Right lobe of liver (tissue), 6 donors: ENCODE measurements around the gene PLA2G7. TPM values are rescaled to one million over a fixed set of nuclear protein-coding genes. Genes with fewer than 3 reads are reported as not detected.

Source experiments
- ATAC-seq, 4 donors: fragments of 200-7000 bp; cut with Tn5 transposase; one replicate each; pipeline ENCODE4 v1.9.1; 2020; ENCODE audit warnings: mild to moderate bottlenecking in 4 of 4, moderate library complexity in 4 of 4
- DNase-seq, 3 donors: peaks; one replicate each; pipeline ENCODE4 v3.0.0-alpha.2; 2020
- H3K27ac ChIP-seq, 3 donors: fragments of 200-600 bp; one replicate each; pipeline ENCODE4 v1.8.0; 2022
- H3K27me3 ChIP-seq, 2 donors: fragments of 200-600 bp; one replicate each; pipeline ENCODE4 v1.8.0; 2022
- H3K36me3 ChIP-seq, 4 donors: fragments of 200-600 bp; sonication (generic) in 1 of 4; one replicate each; pipeline versions ENCODE4 v1.5.1 to v1.8.0; 2017 to 2022; ENCODE audit warnings: control low read depth in 1 of 4
- H3K4me1 ChIP-seq, 4 donors: fragments of 200-600 bp; sonication (generic) in 1 of 4; one replicate each; pipeline versions ENCODE4 v1.5.1 to v1.8.0; 2017 to 2022; ENCODE audit warnings: control low read depth in 1 of 4
- H3K4me3 ChIP-seq, 3 donors: fragments of 200-600 bp; one replicate each; pipeline ENCODE4 v1.8.0; 2022
- H3K9me3 ChIP-seq, 4 donors: fragments of 200-600 bp; sonication (generic) in 1 of 4; one replicate each; pipeline versions ENCODE4 v1.5.1 to v1.8.0; 2017 to 2022; ENCODE audit warnings: control low read depth in 1 of 4
- POLR2A ChIP-seq: fragments of 450-650 bp; IDR thresholded peaks from one replicate; pipeline ENCODE4 v1.6.1; 2017; ENCODE audit warnings: antibody characterized with exemption, mild to moderate bottlenecking
- WGBS: methylation state at CpG from one replicate; pipeline ENCODE4 v1.1.6; 2018; ENCODE audit warnings: low coverage, low lambda C conversion rate; ENCODE audit not compliant: insufficient coverage; ENCODE audit errors: missing lambda C conversion rate; 5-methylcytosine and 5-hydroxymethylcytosine counted together
- intact Hi-C, 2 donors: fragments of 100-400 bp; cut with DNase I; formaldehyde crosslinking; loops; one replicate each; pipeline versions ENCODE4 v1.11.2 to v1.14.1; 2022
- long read RNA-seq: library from polyadenylated mRNA; unstranded; transcript quantifications from one replicate; pipeline ENCODE4 v2.0.0, GENCODE V29; 2019
- total RNA-seq, 6 experiments: library from RNA; depleted of rRNA in 2 of 6; stranded (reverse); fragments of >200 nt in 2 of 6; fragmentation: NEBNext Ultra II Directional in 3 of 6; extraction: Animal tissue kit (Norgen Biotek cat#: 25700) in 3 of 6; gene quantifications; one replicate each; pipeline versions ENCODE4 v1.1.0 to v1.2.4, GENCODE V29; 2016 to 2023
- TF ChIP-seq, protein P1 (sequence below), 4 donors: fragments of 200-600 bp in 3 of 4; fragments of 450-650 bp in 1 of 4; IDR thresholded peaks; one replicate each; pipeline versions ENCODE4 v1.5.1 to v1.8.0; 2016 to 2022; ENCODE audit warnings: antibody characterized with exemption in 4 of 4, mild to moderate bottlenecking in 2 of 4
- donor health status: DM: no; HTN: yes; CAD: no.
- donor health status: DM: no; HTN: no; CAD: no.
- donor health status: DM: no; HTN: no; CAD: no.
- donor health status: DM: no; HTN: yes; CAD: no.
- donor health status: DM: no; HTN: yes; CAD: no.

PLA2G7 gene
- 1 to 10 TPM in 5 of 6 experiments, under 1 TPM in 1; 0.92 to 7.4 (median 1.6) TPM for total RNA-seq
- long read RNA-seq, partial matches to known transcripts, result 0 of 1 reads
- long read RNA-seq, other reads (novel, unspliced or antisense), result 0 of 1 reads

DNA sequence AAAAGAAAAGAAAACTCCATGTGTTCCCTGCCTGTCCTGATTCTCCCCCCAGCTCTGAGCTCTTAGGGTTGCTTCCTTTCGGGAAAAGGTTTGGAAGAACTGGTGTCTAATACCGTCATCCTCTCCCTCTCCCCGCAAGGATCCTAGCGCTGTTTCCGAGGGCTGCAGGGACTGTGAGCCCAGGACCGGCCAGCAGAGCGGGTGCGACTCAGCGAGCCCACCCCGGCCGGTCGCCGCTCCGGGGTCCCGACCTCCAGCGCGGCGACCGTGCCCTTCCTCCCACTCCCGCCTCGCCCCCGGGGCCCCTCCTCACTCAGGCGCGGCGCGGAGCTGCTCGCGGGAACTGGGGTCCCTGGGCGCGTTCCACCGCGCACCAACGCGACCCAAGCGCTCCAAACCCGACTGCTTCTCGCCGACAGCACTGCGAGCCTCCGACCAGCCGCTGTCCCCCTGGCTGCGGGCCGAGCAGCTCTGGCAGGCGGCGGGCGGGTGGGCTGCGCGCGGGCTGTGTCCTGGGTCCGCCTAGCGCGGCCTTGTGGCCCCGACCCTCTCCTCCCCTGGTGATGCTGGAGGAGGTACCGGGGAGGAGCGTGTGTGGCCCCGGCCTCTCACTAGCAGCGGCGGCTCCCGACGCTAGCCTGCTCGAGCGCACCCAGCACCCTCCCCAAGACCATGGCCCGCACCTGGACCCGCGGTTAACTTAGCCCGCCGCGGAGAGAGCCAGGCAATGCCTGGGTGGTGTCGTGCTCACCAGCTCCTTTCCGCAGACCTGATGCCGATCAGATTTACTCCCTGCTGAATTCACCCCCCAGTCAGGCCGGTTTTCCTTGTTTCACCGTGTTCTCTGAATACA lies at the start of gene PLA2G7:
TSS of gene PLA2G7 (minus strand) at position 509 of the 853 bp plus-strand sequence. CDS start 12,484 bp downstream, outside the sequence.
- ATAC-seq, result peak; percentile 62 to 80 (median 73)
- Histone ChIP-seq H3K4me3 (peak within 1 kb of the TSS; percentile 36 to 54 (median 37)), H3K27ac (peak within 1 kb of the TSS in 1 of 3 donors; percentile 2), H3K36me3 (no peaks in the 10 kb centered on the region), H3K27me3 (peaks cover 0 to 10% of the 10 kb centered on the region in 2 donors), H3K4me1 (peaks cover 0 to 9% (median 4%) of the 10 kb centered on the region in 4 donors), H3K9me3 (no peaks in the 10 kb centered on the region)
- TF ChIP-seq, protein P1, sequence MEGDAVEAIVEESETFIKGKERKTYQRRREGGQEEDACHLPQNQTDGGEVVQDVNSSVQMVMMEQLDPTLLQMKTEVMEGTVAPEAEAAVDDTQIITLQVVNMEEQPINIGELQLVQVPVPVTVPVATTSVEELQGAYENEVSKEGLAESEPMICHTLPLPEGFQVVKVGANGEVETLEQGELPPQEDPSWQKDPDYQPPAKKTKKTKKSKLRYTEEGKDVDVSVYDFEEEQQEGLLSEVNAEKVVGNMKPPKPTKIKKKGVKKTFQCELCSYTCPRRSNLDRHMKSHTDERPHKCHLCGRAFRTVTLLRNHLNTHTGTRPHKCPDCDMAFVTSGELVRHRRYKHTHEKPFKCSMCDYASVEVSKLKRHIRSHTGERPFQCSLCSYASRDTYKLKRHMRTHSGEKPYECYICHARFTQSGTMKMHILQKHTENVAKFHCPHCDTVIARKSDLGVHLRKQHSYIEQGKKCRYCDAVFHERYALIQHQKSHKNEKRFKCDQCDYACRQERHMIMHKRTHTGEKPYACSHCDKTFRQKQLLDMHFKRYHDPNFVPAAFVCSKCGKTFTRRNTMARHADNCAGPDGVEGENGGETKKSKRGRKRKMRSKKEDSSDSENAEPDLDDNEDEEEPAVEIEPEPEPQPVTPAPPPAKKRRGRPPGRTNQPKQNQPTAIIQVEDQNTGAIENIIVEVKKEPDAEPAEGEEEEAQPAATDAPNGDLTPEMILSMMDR (IDR thresholded peaks at IDR 0.05), result no peak
- TF ChIP-seq POLR2A, result peak; percentile 56
- DNase-seq, result peak in 2 of 3 donors; percentile 41 to 65
- intact Hi-C loops, result no loop called here
- 1% methylated on average over 15 of the region's 73 CpGs for WGBS

- no peak overlapping the region for H3K27ac ChIP-seq
- ATAC-seq (peak in 1 of 4 donors; percentile 46), DNase-seq (no peak)
- no peaks in the 10 kb centered on the region for H3K27me3 ChIP-seq
- intact Hi-C loops, result loop anchor here in 1 of 2 donors (10.0 kb wide), 1 partner anchor 370 kb away; no protein-coding TSS in a partner anchor
- no peaks in the 10 kb centered on the region for H3K9me3 ChIP-seq
- 50% methylated on average over 1 of the region's 1 CpG for WGBS
- no peaks in the 10 kb centered on the region for H3K4me1 ChIP-seq
- H3K36me3 ChIP-seq, result no peaks in the 10 kb centered on the region
- H3K4me3 ChIP-seq, result no peak overlapping the region
- TF ChIP-seq, protein P1 (IDR thresholded peaks at IDR 0.05), result no peak
- TF ChIP-seq POLR2A, result no peak
These were observed 49.4 kb upstream of the PLA2G7 start for GRCh38 chr6:46784535-46784934.

GRCh38 chr6:46781478-46782378 lies 46.6 kb upstream of the PLA2G7 start:
- H3K27me3 ChIP-seq, result no peaks in the 10 kb centered on the region
- H3K27ac ChIP-seq, result no peak overlapping the region
- no peaks in the 10 kb centered on the region for H3K36me3 ChIP-seq
- H3K4me3 ChIP-seq, result no peak overlapping the region
- ATAC-seq, result peak; percentile 70 to 82 (median 80)
- TF ChIP-seq, protein P1 (IDR thresholded peaks at IDR 0.05), result peak; percentile 69 to 78 (median 75)
- no peak for TF ChIP-seq POLR2A
- intact Hi-C loops, result loop anchor here in 1 of 2 donors (10.0 kb wide), 1 partner anchor 367 kb away; no protein-coding TSS in a partner anchor
- H3K4me1 ChIP-seq, result no peaks in the 10 kb centered on the region
- peak in 1 of 3 donors; percentile 56 for DNase-seq
- H3K9me3 ChIP-seq, result no peaks in the 10 kb centered on the region
- 26% methylated on average over 6 of the region's 6 CpGs for WGBS
